Suprapubic skin (tissue), 3 donors: Measurements from ENCODE around the gene SRGAP1.

ENCODE experiments used
- CTCF ChIP-seq, 2 donors: fragments of 200-600 bp in 1 of 2; fragments of 450-650 bp in 1 of 2; sonication (generic) in 1 of 2; IDR thresholded peaks; one replicate each; pipeline ENCODE4 v1.5.1; 2016 to 2019; ENCODE audit warnings: antibody characterized with exemption in 2 of 2, mild to moderate bottlenecking in 1 of 2, moderate library complexity in 1 of 2
- EP300 ChIP-seq: sonication (generic); formaldehyde crosslinking; IDR thresholded peaks from one replicate; pipeline ENCODE4 v1.6.1; 2017; ENCODE audit warnings: antibody characterized with exemption
- POLR2A ChIP-seq, 2 donors: fragments of 450-650 bp; IDR thresholded peaks; one replicate each; pipeline ENCODE4 v1.6.1; 2017; ENCODE audit warnings: antibody characterized with exemption in 2 of 2, mild to moderate bottlenecking in 2 of 2, moderate library complexity in 2 of 2

- TF ChIP-seq CTCF (IDR thresholded peaks at IDR 0.05) (no peak), POLR2A (IDR thresholded peaks at IDR 0.05) (no peak), EP300 (no peak)
These were observed 5.1 kb downstream of the SRGAP1 start for GRCh38 chr12:63849641-63850040.
